Measurements from ENCODE around the gene TCEA2. TPM values are rescaled to one million over a fixed set of nuclear protein-coding genes. Genes with fewer than 3 reads are reported as not detected.

Gene TCEA2
- polyA plus RNA-seq, 1 donor: 32.6 TPM

DNA sequence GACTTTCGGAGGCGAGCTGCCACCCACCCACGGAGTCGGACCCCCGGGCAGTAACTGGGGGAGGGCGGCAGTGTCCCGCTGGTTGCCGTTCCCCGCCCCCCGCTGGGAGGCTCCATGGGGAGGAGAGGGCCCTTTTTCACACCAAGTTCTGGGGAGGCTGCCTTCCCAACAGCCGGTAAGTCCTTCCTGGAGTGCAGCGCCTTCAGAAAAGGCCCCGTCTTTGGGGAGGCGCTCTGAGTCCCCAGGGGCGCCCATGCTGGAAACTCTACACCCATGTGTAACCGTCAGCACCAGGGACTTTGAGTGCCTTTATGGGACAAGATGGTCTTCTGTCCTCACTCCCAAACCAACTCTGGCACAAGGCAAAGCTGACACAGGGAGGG is 13.1 kb upstream of the TCEA2 start:
- WGBS (ENCODE audit: insufficient coverage, low lambda C conversion rate): no CpG with 5 or more reads among the region's 16 CpGs
- H3K9me3 ChIP-seq (ENCODE audit: control insufficient read depth, low read depth, low read length): peaks cover 8% of the 10 kb centered on the region

DNA sequence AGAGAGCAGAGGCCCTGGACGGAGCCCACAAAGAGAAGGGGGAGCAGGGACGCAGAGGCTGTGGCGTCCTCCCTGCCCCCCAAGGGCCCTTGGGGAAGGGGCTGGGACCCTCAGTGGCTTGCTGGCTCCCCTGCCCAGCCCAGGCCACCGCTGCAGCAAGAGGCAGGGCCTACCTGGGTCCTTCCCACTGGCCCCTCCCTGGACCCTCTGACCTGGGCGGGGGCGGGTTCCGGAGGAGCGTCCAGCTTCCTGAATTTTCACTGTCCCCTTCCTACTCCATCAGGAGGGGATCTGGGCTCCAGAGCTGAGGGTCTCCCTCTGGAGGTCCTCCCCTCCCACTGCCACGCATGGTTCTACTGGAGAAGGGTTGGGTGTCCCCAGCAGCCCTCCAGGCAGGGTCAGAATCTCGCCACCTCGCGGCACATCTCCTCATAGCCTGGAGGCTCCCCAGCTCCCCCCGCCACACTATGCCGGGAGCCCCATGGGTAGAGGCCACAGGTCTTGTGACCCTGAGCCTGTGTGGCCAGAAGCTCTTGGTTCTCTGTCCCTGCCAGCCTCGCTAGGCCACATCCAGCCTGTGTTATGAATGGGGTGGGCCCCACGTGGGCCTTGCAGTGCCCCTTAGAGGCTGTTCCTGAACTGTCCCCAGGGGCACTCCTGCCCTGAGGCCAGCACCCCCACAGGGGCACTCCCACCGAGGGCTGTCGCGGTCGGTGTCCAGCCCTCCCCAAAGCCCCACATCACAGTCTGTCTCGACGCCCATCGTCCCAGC is 12.6 kb upstream of the TCEA2 start:
- Histone ChIP-seq H3K27ac (ENCODE audit: low read length) (no peak overlapping the region), H3K36me3 (ENCODE audit: control insufficient read depth, insufficient read depth, low read length) (no peaks in the 10 kb centered on the region), H3K4me3 (ENCODE audit: low read length) (no peak overlapping the region), H3K27me3 (ENCODE audit: control insufficient read depth, insufficient read depth, low read length) (peaks cover 84% of the 10 kb centered on the region), H3K9me3 (ENCODE audit: control insufficient read depth, low read depth, low read length) (peaks cover 8% of the 10 kb centered on the region), H3K4me1 (ENCODE audit: control insufficient read depth, insufficient read depth, low read length) (peaks cover 2% of the 10 kb centered on the region)
- no CpG with 5 or more reads among the region's 23 CpGs for WGBS (ENCODE audit: insufficient coverage, low lambda C conversion rate)
- DNase-seq: no peak

More for the DNA sequence above, 13.1 kb upstream of the TCEA2 start:
- H3K27ac ChIP-seq (ENCODE audit: low read length): no peak overlapping the region
- DNase-seq: no peak
- H3K36me3 ChIP-seq (ENCODE audit: control insufficient read depth, insufficient read depth, low read length): no peaks in the 10 kb centered on the region
- no peak overlapping the region for H3K4me3 ChIP-seq (ENCODE audit: low read length)
- H3K4me1 ChIP-seq (ENCODE audit: control insufficient read depth, insufficient read depth, low read length): peaks cover 2% of the 10 kb centered on the region
- H3K27me3 ChIP-seq (ENCODE audit: control insufficient read depth, insufficient read depth, low read length): peaks cover 84% of the 10 kb centered on the region

DNA sequence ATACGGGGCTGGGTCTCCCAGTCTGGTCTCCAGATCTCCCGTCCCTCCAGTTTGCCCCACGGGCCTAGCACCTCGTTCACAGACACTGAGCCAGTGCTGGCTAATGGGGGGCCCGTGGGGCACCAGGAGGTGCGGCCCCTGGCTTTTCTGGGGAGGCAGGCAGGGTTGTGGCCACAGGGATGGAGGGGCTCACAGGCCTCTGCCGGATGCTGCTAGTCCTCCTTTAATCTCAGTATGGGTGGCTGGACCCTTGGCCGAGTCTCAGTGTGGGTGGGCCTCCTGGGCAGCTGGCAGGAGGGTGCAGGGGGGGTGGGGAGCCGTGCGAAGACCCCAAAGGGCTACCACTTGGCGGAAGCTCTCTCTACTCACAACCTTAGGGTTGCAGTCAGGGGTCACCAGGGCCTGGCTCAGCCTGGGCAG is 12.0 kb upstream of the TCEA2 start:
- Histone ChIP-seq H3K36me3 (ENCODE audit: control insufficient read depth, insufficient read depth, low read length) (no peaks in the 10 kb centered on the region), H3K27me3 (ENCODE audit: control insufficient read depth, insufficient read depth, low read length) (peaks cover 84% of the 10 kb centered on the region), H3K4me1 (ENCODE audit: control insufficient read depth, insufficient read depth, low read length) (peaks cover 2% of the 10 kb centered on the region), H3K4me3 (ENCODE audit: low read length) (no peak overlapping the region), H3K27ac (ENCODE audit: low read length) (no peak overlapping the region), H3K9me3 (ENCODE audit: control insufficient read depth, low read depth, low read length) (peaks cover 8% of the 10 kb centered on the region)
- no peak for DNase-seq
- WGBS (ENCODE audit: insufficient coverage, low lambda C conversion rate): no CpG with 5 or more reads among the region's 11 CpGs

GRCh38 chr20:64051561-64052325 is 11.3 kb upstream of the TCEA2 start:
- Histone ChIP-seq H3K9me3 (ENCODE audit: control insufficient read depth, low read depth, low read length) (peaks cover 8% of the 10 kb centered on the region), H3K4me3 (ENCODE audit: low read length) (no peak overlapping the region), H3K4me1 (ENCODE audit: control insufficient read depth, insufficient read depth, low read length) (peaks cover 2% of the 10 kb centered on the region), H3K36me3 (ENCODE audit: control insufficient read depth, insufficient read depth, low read length) (no peaks in the 10 kb centered on the region), H3K27me3 (ENCODE audit: control insufficient read depth, insufficient read depth, low read length) (peaks cover 83% of the 10 kb centered on the region), H3K27ac (ENCODE audit: low read length) (no peak overlapping the region)
- whole genome bisulfite sequencing (ENCODE audit: insufficient coverage, low lambda C conversion rate): no CpG with 5 or more reads among the region's 15 CpGs
- DNase-seq: no peak

GRCh38 chr20:64052326-64052722 is 10.7 kb upstream of the TCEA2 start:
- no peak overlapping the region for H3K27ac ChIP-seq (ENCODE audit: low read length)
- H3K27me3 ChIP-seq (ENCODE audit: control insufficient read depth, insufficient read depth, low read length): peaks cover 83% of the 10 kb centered on the region
- H3K36me3 ChIP-seq (ENCODE audit: control insufficient read depth, insufficient read depth, low read length): no peaks in the 10 kb centered on the region
- H3K4me3 ChIP-seq (ENCODE audit: low read length): no peak overlapping the region
- DNase-seq: no peak
- no CpG with 5 or more reads among the region's 10 CpGs for WGBS (ENCODE audit: insufficient coverage, low lambda C conversion rate)
- H3K4me1 ChIP-seq (ENCODE audit: control insufficient read depth, insufficient read depth, low read length): peaks cover 2% of the 10 kb centered on the region
- peaks cover 8% of the 10 kb centered on the region for H3K9me3 ChIP-seq (ENCODE audit: control insufficient read depth, low read depth, low read length)

GRCh38 chr20:64052987-64053840 is 9.8 kb upstream of the TCEA2 start:
- no CpG with 5 or more reads among the region's 33 CpGs for WGBS (ENCODE audit: insufficient coverage, low lambda C conversion rate)
- no peak overlapping the region for H3K27ac ChIP-seq (ENCODE audit: low read length)
- peaks cover 2% of the 10 kb centered on the region for H3K4me1 ChIP-seq (ENCODE audit: control insufficient read depth, insufficient read depth, low read length)

GRCh38 chr20:64053841-64054661 is 8.9 kb upstream of the TCEA2 start:
- H3K9me3 ChIP-seq (ENCODE audit: control insufficient read depth, low read depth, low read length): peaks cover 3% of the 10 kb centered on the region
- H3K36me3 ChIP-seq (ENCODE audit: control insufficient read depth, insufficient read depth, low read length): no peaks in the 10 kb centered on the region
- H3K4me1 ChIP-seq (ENCODE audit: control insufficient read depth, insufficient read depth, low read length): peaks cover 2% of the 10 kb centered on the region
- H3K4me3 ChIP-seq (ENCODE audit: low read length): no peak overlapping the region
- H3K27me3 ChIP-seq (ENCODE audit: control insufficient read depth, insufficient read depth, low read length): peaks cover 83% of the 10 kb centered on the region
- H3K27ac ChIP-seq (ENCODE audit: low read length): no peak overlapping the region
- WGBS (ENCODE audit: insufficient coverage, low lambda C conversion rate): no CpG with 5 or more reads among the region's 17 CpGs
- DNase-seq: peak; percentile 43 to 44

More at GRCh38 chr20:64052987-64053840, 9.8 kb upstream of the TCEA2 start:
- Histone ChIP-seq H3K36me3 (ENCODE audit: control insufficient read depth, insufficient read depth, low read length) (no peaks in the 10 kb centered on the region), H3K9me3 (ENCODE audit: control insufficient read depth, low read depth, low read length) (peaks cover 3% of the 10 kb centered on the region), H3K27me3 (ENCODE audit: control insufficient read depth, insufficient read depth, low read length) (peaks cover 79% of the 10 kb centered on the region), H3K4me3 (ENCODE audit: low read length) (no peak overlapping the region)
- no peak for DNase-seq

DNA sequence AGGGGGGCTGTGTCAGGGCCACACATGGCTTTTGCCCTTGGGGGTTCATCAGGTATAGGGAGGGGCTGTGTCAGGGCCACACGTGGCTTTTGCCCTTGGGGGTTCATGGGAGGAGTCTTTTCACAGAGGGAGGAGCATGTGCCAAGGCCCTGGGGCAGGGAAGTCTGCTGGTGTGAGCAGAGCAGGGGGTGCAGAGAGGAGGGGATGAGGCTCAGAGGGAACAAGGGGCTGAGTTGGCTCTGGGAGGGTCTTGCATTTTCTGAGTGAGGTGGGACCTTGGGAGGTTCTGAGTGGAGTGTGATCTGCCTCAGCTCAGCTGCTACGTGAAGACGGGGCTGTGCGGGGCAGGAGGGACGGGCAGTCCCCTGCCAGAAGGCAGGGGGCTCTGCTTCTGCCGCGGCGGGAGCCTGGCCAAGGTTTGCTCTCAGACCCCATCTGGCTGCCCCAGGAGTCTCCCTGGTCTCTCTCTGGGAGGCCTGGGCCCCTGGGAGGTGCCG is 7.6 kb upstream of the TCEA2 start:
- Histone ChIP-seq H3K4me1 (ENCODE audit: control insufficient read depth, insufficient read depth, low read length) (peaks cover 2% of the 10 kb centered on the region), H3K36me3 (ENCODE audit: control insufficient read depth, insufficient read depth, low read length) (no peaks in the 10 kb centered on the region), H3K27ac (ENCODE audit: low read length) (no peak overlapping the region), H3K4me3 (ENCODE audit: low read length) (no peak overlapping the region), H3K27me3 (ENCODE audit: control insufficient read depth, insufficient read depth, low read length) (peaks cover 74% of the 10 kb centered on the region), H3K9me3 (ENCODE audit: control insufficient read depth, low read depth, low read length) (no peaks in the 10 kb centered on the region)
- no peak for DNase-seq
- no CpG with 5 or more reads among the region's 9 CpGs for WGBS (ENCODE audit: insufficient coverage, low lambda C conversion rate)

GRCh38 chr20:64055893-64056638 is 6.9 kb upstream of the TCEA2 start:
- no peaks in the 10 kb centered on the region for H3K9me3 ChIP-seq (ENCODE audit: control insufficient read depth, low read depth, low read length)
- peaks cover 2% of the 10 kb centered on the region for H3K4me1 ChIP-seq (ENCODE audit: control insufficient read depth, insufficient read depth, low read length)
- H3K27me3 ChIP-seq (ENCODE audit: control insufficient read depth, insufficient read depth, low read length): peaks cover 67% of the 10 kb centered on the region
- no peak for DNase-seq
- no peaks in the 10 kb centered on the region for H3K36me3 ChIP-seq (ENCODE audit: control insufficient read depth, insufficient read depth, low read length)
- no peak overlapping the region for H3K27ac ChIP-seq (ENCODE audit: low read length)
- H3K4me3 ChIP-seq (ENCODE audit: low read length): no peak overlapping the region
- no CpG with 5 or more reads among the region's 22 CpGs for WGBS (ENCODE audit: insufficient coverage, low lambda C conversion rate)
